ENCODE measurements around the gene STRIP1.

STRIP1 gene

GRCh38 chr1:110049801-110050601 lies 15.6 kb downstream of the STRIP1 start:
- in situ Hi-C loops (cut with MboI; ENCODE audit: low sequenced_read_pairs): no loop called here

DNA sequence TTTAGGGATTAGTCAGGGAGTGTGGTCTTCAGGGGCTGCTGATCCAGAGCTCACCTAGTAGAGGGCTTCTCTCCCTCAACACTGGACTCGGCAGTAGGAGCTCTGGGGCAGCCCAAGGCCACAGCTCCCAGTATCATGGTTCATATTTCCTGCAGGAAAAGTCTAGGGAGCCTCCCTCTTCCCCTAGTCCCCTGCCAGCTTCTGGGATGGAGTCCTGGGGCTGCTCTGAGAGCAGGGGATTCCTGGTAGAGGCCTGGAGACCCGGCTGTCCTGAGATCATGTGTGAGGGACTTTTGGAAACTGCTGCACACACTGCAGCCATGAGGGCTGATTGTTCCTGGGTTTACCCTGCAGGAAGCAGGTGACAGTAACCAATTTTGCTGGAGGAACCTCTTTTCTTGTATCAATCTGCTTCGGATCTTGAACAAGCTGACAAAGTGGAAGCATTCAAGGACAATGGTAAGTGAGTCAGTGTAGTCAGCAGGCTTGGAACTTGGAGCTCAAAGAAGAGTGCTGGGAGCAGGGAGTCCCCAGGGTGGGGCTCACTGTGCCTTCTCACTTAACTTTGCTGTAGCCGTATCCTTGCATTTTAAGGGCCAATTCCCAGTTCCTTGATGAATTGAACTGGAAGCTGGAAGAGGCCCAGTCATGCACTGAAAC lies 16.3 kb downstream of the STRIP1 start:
- in situ Hi-C loops (cut with MboI; ENCODE audit: low sequenced_read_pairs): no loop called here

GRCh38 chr1:110051262-110051648 lies 16.8 kb downstream of the STRIP1 start:
- in situ Hi-C loops (cut with MboI; ENCODE audit: low sequenced_read_pairs): no loop called here

DNA sequence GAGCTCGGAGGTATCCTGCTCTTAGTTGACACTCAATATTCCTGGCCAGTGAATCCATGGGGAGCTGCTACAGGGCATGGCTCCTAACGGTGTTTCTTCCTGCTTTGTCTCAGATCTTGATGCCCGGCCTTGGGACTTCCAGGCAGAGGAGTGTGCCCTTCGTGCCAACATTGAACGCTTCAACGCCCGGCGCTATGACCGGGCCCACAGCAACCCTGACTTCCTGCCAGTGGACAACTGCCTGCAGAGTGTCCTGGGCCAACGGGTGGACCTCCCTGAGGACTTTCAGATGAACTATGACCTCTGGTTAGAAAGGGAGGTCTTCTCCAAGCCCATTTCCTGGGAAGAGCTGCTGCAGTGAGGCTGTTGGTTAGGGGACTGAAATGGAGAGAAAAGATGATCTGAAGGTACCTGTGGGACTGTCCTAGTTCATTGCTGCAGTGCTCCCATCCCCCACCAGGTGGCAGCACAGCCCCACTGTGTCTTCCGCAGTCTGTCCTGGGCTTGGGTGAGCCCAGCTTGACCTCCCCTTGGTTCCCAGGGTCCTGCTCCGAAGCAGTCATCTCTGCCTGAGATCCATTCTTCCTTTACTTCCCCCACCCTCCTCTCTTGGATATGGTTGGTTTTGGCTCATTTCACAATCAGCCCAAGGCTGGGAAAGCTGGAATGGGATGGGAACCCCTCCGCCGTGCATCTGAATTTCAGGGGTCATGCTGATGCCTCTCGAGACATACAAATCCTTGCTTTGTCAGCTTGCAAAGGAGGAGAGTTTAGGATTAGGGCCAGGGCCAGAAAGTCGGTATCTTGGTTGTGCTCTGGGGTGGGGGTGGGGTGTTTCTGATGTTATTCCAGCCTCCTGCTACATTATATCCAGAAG lies 19.4 kb downstream of the STRIP1 start:
- in situ Hi-C loops (cut with MboI; ENCODE audit: low sequenced_read_pairs): no loop called here

- in situ Hi-C loops (cut with MboI; ENCODE audit: low sequenced_read_pairs): no loop called here
Measured at GRCh38 chr1:110055493-110056284, 21.3 kb downstream of the STRIP1 start.

DNA sequence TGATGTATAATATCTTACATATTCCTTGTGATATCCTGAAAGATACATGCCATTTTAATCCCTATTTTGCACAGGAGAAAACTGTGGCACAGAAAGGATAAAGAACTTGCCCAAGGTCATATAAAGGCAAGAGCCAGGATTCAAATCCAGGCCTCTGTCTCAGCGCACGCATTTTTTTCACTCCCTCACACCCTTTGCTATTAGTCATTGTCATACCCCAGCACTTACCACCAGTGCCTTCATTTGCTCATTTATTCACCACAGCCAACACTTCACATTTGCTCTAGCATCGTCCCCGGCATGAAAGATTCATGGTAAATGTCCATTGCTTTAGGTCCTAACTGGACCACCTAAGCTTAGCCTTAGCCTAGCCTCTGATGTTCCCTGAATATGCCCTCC lies 21.9 kb downstream of the STRIP1 start:
- in situ Hi-C loops (cut with MboI; ENCODE audit: low sequenced_read_pairs): no loop called here

- in situ Hi-C loops (cut with MboI; ENCODE audit: low sequenced_read_pairs): no loop called here
Measured at GRCh38 chr1:110056776-110057175, 22.4 kb downstream of the STRIP1 start.

- in situ Hi-C loops (cut with MboI; ENCODE audit: low sequenced_read_pairs): no loop called here
Measured at GRCh38 chr1:110057963-110058518, 23.6 kb downstream of the STRIP1 start.

- in situ Hi-C loops (cut with MboI; ENCODE audit: low sequenced_read_pairs): no loop called here
Measured at GRCh38 chr1:110058591-110058990, 24.2 kb downstream of the STRIP1 start.

- in situ Hi-C loops (cut with MboI; ENCODE audit: low sequenced_read_pairs): no loop called here
Measured at GRCh38 chr1:110059133-110059863, 24.9 kb downstream of the STRIP1 start.

DNA sequence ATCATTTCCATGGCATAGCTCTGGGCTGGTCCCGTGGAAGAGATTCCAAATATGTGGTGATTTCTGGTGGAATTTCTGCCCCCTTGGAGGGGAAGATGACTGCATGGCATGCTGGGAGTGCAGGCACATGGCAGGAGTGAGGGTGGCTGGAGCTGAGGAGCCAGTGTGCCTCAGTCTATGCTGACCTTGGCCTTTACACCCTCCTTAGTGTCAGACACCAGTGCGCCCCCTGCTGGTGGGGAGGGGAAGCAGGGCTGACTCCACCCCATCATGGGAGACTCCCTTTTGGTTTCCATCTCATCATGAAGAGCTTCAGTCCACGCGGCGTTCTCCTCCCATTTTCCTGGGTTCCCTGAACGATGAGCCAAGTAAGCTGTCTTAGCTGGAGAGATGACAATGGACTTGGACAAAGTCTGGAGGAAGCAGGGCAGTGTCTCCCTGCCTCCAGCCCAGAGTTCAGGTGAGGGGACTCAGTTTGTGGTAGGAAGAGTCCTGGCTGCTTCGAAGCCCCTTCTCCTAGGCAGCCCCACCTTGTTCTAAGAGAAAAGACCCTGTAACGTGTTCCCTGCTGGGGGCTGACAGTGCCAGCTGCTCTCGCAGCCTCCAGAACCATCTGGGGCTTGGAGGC lies 25.7 kb downstream of the STRIP1 start:
- in situ Hi-C loops (cut with MboI; ENCODE audit: low sequenced_read_pairs): no loop called here

DNA sequence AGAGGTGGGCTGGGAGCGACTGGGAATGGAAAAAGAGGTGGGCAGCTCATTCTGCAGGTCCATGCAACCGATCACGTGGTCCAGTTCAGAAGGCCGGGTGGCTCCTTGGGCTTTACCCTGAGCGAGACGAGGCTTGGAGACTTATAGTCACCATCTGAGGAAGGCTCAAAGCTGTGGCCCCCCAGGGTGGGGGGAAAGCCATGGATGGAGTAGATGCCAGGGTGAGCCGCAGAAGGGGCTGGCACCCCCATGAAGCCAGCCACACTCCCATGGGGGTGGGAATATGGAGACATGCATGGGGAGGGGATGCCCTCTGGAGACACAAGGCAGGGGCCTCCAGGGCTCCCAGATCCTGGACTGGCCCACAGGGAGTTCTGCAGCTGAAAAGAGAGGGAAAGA lies 26.2 kb downstream of the STRIP1 start:
- in situ Hi-C loops (cut with MboI; ENCODE audit: low sequenced_read_pairs): no loop called here

DNA sequence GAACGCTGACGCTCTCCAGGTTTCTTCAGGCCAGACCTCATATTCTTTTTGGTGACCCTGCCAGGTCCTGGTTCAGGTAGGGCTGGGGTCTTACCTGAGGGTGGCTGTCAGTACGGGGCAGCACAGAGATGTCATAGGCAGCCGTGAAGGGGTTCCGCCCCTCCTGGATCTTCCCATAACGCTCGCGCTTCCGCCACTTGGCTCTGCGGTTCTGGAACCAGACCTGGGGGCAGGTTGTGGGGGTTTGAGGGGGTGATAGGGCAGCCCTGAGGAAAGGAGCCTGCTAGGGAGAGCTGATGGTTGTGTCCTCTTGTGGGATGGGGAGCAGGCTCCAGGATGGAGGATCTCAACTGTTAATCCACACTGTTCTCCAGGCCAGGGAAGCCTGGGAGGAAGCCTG lies 26.9 kb downstream of the STRIP1 start:
- in situ Hi-C loops (cut with MboI; ENCODE audit: low sequenced_read_pairs): no loop called here

GRCh38 chr1:110062612-110063011 lies 28.2 kb downstream of the STRIP1 start:
- in situ Hi-C loops (cut with MboI; ENCODE audit: low sequenced_read_pairs): no loop called here

GRCh38 chr1:110063781-110064180 lies 29.4 kb downstream of the STRIP1 start:
- in situ Hi-C loops (cut with MboI; ENCODE audit: low sequenced_read_pairs): no loop called here

DNA sequence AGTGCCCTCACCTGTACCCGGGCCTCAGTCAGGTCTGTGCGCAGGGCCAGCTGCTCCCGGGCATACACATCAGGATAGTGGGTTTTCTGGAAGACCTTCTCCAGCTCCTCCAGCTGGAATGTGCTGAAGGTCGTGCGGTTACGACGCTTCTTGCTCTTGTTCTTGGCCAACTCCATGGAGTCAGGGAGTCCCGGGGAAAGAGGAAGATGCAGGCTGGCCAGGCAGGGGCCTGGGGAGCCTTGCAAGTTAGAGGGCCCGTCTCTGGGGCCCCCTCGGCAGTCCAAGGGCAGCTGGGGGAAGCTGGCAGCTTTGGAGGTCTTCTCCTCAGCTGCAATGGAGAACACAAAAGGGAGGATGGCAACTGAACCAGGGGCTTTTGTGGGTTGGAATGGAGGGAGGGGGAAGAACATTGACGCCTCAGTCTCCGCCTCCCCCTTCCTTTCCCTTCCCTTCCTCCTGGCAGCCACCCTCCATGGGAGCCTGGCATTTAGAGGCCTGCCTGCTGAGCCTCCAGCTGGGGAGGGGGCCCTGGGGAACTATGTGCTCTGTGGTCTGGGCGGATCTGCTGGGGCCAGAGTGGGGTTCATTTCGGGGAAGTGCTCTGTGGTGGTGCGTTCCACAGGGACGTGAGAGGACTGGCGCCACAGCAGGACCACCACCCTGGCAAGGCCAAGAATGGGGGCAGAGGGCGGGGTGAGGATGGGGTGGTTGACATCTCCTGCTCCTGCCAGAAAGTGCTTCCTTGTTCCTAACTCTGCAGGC lies 30.3 kb downstream of the STRIP1 start:
- in situ Hi-C loops (cut with MboI; ENCODE audit: low sequenced_read_pairs): no loop called here

GRCh38 chr1:110065841-110066240 lies 31.4 kb downstream of the STRIP1 start:
- in situ Hi-C loops (cut with MboI; ENCODE audit: low sequenced_read_pairs): no loop called here

DNA sequence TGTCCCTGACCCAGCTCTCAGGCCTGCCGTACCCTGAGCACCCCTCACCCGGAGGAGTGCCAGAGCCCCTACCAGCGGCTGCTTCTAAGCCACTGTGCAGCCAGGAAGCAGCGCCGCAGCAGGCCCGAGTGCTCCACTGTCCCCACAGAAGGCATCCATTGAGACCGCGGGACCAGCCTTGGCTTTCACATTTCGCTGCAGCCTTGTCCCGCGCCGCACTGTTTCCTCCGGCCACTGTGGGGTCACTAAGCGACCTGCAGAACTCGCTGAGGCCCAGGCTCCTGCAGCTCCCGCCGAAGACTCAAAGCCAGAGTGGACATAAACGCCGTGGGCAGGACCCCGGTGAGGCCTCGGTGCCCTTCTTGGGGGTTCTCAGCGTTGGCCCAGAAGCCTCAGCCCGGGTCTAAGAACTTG lies 33.1 kb downstream of the STRIP1 start:
- in situ Hi-C loops (cut with MboI; ENCODE audit: low sequenced_read_pairs): no loop called here
